ENCODE measurements around the gene MTMR3.
"Not testable (repeated sequence)": the region's sequence is repeated elsewhere in the genome, so short reads cannot be mapped to it uniquely, and the experiment has no call there.

Gene MTMR3

DNA sequence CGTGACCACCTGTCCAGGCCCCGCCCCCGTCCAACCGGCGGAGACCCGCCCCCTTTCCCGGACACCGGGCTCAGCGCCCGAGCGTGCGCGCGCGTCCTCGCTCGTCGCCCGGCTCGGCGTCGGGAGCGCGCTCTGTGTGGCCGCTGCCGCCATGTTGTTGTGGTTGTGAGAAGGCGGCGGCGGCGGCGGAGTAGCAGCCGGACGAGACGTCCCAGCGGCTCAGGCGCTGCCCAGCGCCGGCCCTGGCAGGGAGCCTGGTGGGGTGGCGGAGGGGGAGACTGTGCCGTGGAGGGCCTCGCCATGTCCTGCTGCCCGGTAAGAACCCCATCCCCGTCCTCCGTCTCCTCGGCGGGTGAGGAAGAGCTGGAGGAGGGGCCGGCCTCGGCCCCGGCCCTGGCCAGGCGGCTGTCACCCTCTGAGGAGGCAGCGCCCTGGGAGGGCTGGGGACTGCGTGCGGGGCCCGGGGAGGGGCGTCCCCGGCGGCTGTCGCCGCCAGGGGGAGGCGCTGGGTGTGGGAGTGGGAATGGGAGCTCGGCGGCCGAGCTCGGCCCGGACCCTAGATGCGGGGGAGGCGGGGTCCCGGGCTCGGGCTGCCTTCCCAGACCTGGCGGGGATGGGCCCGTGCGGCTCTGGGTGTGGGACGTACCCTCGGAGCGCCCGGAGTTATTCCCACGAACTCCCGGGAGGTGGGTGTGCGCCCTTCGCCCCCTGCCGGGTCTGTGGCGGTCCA lies at the start of gene MTMR3:
Gene MTMR3 (plus strand): TSS at position 130 of the 730 bp plus-strand sequence. CDS start 87,886 bp downstream, outside the sequence.
- peak; percentile 86 to 87 for DNase-seq (ENCODE audit: low read depth in 2 of 2)

DNA sequence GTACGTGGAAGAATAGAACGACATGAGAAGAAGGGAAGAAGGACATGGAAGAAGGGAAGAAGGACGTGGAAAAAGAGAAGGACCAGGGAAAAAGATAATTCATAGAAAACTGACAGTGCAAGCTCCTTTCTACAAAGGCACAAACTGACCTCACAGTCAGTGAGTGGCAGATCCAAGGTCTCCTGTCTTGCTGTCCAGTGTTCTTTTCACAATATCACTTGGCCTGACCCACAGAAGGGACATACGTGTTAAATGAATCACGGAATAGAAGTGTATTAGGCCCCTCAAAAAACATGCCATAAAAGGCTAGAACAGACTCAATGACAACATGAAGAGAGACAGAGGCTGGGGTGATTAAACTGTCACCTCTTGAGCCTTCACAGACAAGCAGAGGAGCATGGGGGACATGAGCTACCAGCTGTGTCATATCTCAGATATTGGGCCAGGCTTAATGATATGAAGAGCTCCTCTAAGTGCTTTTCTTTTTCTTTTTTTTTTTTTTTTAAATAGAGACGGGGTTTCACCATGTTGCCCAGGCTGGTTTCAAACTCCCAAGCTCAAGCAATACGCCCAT lies 49.5 kb upstream of the MTMR3 start:
- DNase-seq (ENCODE audit: low read depth in 2 of 2) = no peak

DNA sequence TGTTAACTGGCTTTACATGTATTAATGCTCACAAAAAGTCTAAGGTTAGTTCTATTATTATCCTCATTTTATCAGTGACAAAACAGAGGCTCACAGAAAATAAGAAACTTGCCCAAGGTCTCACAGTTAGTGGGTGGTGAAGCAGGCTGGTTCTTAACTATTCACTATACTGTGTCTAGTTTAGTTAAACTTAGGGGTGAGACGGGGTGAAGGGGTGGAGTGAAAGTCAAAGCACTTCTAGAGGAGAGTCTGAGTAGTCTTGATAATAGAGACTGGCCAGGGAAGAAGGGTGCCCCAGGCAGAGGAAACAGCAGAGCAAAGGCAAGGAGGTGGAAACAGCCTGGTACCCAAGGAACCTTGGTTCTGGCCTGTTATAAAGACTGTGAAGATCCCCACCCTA lies 48.9 kb upstream of the MTMR3 start:
- DNase-seq (ENCODE audit: low read depth in 2 of 2) = no peak

DNA sequence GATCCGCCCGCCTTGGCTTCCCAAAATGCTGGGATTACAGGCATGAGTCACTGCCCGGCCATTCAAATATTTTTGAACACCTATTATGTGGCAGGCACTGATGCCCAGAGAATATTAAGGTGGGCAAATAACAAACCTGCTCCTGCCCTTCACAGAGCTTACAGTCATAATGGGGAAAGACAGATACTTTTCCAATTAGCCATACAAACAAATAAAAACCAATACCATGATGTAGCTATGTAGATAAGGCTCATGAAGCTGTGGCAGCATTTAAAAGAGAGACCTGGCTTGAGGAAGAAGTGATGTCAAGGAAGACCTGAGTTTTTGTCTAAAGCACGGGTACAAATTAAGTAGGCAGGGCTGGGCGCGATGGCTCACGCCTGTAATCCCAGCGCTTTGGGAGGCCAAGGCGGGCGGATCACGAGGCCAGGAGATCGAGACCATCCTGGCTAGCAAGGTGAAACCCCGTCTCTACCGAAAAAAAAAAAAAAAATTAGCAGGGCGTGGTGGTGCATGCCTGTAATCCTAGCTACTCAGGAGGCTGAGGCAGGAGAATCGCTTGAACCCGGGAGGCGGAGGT lies 46.1 kb upstream of the MTMR3 start:
- DNase-seq (ENCODE audit: low read depth in 2 of 2) = not testable (repeated sequence)

DNA sequence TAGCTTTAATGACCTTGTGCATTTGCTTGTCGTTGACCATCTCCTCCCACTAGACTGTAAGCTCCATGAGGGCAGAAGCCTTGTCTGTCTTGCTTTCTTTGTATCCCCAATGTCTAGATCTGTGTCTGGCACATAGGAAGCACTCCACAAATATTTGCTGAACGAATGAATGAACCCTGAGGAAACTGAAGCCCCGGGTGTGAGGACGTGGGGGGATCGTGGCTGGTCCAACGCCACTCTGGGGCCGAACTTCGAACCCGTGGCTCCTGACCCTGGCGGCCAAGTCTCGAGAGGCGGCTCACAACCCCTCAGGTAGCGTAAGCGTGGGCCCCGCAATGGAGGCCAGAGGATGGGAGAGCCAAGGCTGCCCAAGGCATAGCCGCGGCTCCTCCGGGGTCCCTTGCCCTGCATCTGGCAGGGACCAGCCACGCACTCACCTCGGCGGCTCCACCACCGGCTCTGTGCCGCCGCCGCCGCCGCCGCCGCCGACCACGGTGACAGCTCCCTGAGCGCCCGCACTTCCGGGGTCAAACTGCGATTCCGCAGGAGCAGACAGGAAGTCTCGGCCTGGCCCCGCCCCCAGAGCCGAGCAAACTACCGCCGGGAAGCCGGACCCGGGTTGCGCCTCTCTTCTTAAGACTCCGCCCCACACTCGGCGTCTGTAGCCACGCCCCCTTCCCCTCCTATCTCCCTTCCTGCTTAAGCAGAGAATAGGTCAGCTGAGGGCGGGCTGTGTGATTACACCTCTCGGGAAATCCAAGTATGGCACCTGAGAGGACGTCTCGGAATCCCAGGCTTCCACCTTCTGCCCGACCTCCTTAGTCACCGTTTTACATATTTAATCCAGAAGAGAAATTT lies 45.0 kb upstream of the MTMR3 start, which contains the start of gene ASCC2:
Gene ASCC2 (minus strand): TSS at position 534 of the 858 bp plus-strand sequence. CDS start 5,949 bp downstream, outside the sequence.
- peak; percentile 99 for DNase-seq (ENCODE audit: low read depth in 2 of 2)

DNA sequence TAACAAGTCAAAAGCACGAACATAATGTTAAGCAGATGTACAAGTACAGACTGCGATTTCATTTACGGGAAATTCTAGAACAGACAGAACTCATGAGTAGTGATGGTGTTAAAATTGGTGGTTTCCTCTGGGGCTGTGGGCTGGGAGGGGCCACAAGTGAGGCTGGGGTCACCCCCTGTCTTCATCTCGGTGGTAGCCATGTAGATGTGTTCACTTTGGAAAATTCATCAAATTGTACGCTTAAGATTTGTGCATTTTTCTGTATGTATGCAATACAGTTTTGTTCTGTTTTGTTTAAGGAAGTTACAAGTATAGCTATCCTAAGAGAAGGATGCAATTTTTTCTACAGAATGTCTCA lies 44.4 kb upstream of the MTMR3 start:
- peak in 1 of 2 donors; percentile 2 for DNase-seq (ENCODE audit: low read depth in 2 of 2)

DNA sequence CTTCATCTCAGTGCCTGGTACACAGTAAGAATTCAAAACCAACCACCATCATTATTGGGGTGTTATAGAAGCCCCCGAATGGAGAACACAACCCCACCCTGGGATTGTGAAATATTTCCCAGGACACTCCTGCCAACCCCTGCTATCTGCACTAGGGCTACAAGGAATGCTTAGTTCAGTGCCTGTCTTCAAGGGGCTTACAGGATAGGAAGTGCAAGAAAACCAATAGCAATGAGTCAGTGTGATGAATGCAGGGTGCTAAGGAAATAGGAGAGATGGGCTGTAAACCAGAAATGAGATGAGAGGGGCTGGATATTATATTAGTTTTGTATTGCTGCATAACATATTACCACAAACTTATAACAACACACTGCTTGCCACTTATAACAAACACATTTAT lies 43.9 kb upstream of the MTMR3 start:
- no peak for DNase-seq (ENCODE audit: low read depth in 2 of 2)

DNA sequence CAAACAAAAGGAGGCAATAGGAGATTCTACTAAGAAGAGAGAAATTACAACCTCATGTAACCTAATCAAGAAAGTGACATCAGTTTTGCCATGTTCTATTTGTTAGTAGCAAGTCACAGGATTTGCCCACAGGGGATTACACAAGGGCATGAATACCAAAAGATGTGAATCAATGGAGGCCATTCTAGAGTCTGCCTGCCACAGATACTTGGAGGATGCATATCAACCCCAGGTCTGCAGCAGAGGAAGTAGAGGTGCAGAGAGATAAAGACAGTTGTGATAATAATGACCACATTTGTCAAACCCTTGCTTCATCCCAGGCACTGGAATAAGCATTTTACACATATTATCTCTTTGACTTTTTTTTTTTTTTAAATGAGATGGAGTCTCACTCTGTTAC lies 42.5 kb upstream of the MTMR3 start:
- no peak for DNase-seq (ENCODE audit: low read depth in 2 of 2)

DNA sequence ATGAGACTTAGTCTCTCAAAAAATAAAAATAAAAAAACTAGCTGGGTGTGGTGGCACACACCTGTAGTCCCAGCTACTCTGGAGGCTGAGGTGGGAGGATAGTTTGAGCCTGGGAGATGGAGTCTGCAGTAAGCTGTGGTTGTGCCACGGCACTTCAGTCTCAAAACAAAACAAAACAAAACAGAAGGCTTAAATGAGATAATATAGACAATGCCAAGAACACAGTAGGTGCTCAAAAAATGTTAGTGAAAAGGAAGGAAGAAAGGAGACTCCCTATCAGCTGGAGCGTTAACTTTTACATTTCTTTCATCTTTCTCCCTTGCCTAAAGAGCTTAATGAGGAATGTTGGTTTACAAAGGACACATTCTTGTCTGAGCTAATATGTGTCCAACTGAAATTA lies 40.8 kb upstream of the MTMR3 start:
- DNase-seq (ENCODE audit: low read depth in 2 of 2) = no peak

DNA sequence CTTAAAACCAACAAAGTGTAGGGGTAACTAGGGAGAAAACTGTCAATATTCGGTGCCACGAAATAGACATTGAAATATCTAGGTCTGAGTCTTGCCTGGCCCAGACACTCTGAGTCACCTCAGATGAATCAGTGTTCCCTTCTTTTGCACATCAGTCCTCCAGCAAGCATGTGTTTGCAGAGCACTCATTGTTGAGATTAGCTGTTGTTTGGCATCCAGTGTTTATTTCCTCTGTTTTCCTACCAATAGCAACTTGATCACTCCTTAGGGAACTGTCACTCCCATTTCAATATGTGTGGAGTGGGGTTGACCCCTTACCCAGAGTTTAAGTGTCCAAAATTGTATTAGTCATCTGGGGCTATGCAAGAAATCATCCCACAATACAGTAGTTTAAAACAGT lies 40.2 kb upstream of the MTMR3 start:
- no peak for DNase-seq (ENCODE audit: low read depth in 2 of 2)

DNA sequence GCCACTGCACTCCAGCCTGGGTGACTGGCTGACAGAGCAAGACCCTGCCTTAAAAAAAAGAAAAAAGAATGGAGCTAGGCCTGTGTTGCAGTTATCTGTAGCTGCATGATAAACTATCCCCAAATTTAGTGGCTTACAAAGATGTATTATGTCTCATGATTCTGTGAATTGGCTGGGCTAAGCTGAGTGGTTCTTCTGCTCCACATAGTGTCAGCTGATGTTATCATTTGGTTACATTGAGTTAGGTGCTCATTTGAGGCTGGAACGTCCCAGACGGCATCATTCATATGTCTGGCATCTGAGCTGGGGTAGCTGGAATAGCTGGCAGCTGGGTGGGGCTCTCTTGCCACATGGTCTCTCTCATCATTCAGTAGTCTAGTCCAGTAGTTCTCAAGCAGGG lies 36.7 kb upstream of the MTMR3 start:
- DNase-seq (ENCODE audit: low read depth in 2 of 2) = no peak

DNA sequence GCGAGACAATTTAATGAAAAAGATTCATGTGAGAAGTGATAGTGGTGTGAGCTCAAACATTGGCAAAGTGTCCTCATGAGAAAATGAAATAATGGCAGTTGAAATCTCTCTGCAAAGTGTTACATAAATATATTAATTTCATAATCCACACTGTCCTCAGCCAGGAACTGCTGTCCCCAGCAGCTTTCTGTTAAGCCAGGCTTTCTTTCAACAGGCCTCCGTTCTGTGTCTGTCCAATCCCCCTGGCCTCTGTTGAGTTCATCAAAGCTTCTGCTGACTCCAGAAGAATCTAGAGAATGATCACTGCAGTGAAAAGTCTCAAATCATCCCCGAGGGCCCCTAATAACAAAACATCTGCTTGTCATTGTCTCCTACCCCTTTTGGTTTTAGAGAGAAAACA lies 34.9 kb upstream of the MTMR3 start:
- DNase-seq (ENCODE audit: low read depth in 2 of 2) = no peak

DNA sequence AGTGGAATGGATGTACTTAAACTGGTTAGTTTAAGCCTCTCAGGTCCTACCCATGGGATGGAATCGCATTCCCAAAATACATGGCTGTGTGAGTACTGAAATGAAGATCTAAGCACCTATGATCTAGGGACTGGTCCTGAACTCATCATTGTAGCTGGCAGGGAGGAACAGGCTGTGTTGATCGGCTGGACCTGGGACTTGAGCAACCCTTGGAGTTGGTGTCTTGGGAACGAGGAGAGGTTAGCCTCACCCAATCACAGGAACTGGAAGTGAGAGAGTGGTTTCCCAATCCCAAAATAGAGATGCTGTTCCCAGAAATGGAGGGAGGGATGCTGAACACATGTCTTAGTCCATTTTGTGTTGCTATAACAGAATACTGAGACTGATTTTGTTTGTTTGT lies 28.5 kb upstream of the MTMR3 start:
- DNase-seq (ENCODE audit: low read depth in 2 of 2) = no peak

DNA sequence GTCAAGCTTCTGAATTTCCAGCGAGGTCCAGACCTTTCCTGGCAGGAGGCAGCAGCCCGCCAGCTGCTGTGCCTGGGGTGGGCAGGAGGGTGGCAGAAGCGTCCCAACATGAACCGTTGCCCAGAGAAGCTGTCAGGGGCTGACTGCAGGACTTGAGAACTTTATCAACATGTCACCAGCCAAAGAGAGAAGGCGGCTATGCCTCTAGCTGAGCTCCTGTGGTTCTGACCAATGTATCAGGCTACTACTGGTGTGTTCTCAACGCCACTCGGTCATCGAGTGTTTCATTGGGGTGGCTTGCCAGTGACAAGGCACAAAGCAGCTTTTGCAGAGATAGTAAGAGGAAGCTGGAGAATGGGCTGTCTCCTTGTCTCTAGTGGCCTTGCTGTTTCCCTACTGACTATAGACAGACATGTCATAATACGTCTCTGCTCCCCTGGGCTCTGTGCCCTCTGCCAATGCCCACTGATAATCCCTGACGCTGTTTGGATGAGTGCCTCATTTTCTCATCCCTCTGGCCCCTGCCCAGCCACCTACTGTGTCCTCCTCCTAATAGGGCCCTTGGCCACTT lies 27.3 kb upstream of the MTMR3 start:
- DNase-seq (ENCODE audit: low read depth in 2 of 2) = no peak

DNA sequence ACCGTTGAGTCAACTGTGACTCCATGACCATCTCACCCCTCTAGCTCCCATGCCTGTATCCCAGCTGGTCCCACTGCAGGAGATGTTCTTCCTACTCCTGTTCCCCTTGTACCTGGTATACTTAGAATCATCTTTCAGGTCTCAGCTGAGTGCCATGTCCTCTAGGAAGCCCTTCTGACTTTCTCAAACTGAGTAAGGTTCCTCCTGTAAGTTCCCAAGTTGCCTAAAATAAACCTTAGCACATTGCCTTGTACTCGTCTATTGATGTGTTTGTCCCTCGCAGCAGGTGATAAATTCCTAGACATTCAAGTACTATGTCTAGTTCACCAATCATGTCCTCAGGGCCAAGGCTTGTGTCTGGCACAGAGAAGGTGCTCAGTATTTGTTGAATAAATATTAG lies 26.5 kb upstream of the MTMR3 start:
- no peak for DNase-seq (ENCODE audit: low read depth in 2 of 2)

DNA sequence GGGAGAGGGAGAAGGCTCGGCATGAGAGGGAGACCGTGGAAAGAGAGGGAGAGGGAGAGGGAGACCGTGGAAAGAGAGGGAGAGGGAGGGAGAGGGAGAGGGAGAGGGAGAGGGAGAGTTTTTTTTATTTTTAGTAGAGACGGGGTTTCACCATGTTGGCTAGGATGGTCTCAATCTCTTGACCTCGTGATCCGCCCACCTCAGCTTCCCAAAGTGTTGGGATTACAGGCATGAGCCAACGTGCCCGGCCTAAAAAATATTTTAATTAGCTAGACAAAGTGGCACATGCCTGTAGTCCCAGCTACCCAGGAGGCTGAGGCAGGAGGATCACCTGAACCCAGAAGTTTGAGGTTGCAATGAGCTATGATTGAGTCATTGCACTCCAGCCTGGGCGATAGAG lies 23.9 kb upstream of the MTMR3 start:
- not testable (repeated sequence) for DNase-seq (ENCODE audit: low read depth in 2 of 2)

DNA sequence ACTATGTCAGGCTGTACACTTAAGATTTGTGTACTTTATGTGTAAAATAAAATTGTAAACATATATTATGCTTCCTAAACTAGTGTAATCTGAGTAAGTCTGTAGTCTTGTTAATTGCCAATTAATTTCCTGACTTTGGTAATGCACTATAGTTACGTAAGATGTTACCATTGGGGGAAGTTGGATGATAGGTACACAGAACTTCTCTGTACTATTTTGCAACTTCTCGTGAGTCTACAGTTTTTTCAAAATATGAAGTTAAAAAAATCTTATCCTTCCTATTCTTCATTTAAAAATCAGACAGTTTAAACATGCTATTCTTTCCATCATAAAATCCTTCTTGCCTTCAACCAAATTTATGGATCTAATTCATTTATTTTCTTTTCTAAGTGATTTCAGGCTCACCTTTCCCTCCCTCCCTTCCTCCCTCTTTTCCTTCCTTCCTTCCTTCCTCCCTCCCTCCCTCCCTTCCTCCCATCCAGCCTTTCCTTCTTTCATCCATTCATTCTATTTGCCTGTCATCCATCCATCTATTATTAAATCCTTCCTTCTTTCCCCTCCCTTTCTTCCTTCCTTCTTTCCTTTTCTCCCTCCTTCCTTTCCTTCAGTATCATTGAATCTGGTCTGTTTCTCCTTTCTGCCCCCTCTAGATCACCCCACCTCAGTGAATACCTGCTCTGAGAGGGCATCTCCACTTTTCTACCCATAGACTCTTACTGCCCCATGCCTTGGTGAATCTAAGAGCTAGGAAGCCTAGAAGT lies 22.8 kb upstream of the MTMR3 start:
- DNase-seq (ENCODE audit: low read depth in 2 of 2) = no peak

DNA sequence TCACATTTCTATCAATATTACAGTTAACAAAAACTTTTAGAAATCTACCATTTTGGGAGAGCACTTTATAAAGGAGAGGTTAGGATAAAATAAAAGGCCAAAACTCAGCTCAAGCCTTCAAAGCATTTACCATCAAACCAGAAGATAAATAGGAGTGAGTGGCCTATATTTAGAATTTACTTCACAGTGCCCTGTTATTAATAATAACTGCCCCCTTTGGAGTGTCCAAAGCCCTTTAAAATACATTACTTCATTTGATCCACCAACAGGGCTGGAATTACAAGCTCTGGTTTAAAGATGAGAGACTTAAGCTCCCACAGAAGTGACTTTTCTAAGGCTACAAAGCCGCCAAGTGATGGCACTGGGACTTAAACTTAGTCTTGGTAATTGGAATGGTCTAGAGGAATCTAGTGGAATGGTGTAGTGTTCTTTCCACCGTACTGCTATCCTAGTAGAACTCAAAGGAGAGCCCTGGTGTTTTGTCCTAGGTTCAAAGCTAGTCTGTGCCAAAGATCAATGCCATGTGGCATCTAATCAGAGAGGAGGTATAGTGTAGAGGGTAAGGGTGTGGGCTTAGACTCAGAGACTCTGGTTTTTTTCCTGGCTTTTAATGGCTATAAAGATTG lies 21.2 kb upstream of the MTMR3 start:
- no peak for DNase-seq (ENCODE audit: low read depth in 2 of 2)

DNA sequence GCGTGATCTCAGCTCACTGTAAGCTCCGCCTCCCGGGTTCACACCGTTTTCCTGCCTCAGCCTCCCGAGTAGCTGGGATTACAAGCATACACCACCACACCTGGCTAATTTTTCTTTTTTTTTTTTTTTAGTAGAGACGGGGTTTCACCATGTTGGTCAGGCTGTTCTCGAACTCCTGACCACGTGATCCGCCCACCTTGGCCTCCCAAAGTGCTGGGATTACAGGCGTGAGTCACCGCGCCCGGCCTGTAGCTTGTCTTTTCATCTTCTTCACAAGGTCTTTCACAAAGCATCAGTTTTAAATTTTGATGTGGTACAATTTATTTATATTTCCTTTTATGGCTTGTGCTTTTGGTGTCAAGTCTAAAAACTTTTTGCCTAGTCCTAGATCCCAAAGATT lies 17.4 kb upstream of the MTMR3 start:
- not testable (repeated sequence) for DNase-seq (ENCODE audit: low read depth in 2 of 2)

DNA sequence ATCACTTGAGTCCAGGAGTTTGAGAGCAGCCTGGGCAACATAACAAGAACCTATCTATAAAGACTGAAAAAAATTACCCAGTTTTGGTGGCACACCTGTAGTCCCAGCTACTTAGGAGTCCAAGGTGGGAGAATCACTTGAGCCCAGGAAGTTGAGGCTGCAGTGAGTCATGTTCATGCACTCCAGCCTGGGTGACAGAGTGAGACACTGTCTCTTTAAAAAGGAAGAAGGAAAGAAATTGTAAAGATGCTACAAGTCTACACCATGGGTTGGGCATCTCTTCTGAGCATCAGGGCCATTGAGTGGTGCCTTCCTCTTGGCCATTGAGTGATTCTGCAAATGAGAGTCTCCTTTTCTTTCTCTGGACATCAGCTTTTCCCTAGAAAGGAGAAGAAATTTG lies 15.7 kb upstream of the MTMR3 start:
- no peak for DNase-seq (ENCODE audit: low read depth in 2 of 2)

DNA sequence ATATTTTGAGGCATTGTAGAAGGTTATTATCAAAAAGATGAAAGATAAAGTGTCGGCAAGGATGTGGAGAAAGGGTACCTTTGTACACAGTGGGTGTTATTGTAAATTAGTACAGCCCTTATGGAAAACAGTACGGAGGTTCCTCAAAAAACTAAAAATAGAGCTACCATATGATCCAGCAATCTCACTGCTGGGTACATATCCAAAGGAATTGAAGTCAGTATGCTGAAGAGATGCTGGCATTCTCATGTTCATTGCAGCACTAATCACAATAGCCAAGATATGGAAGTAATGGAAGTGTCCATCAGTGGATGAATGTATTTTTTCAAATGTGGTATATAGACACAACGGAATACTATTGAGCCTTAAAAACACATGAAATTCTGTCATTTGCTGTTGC lies 15.1 kb upstream of the MTMR3 start:
- DNase-seq (ENCODE audit: low read depth in 2 of 2) = no peak
